Stomach (tissue), 9 donors: ENCODE measurements around the gene RPL38. TPM values are rescaled to one million over a fixed set of nuclear protein-coding genes. Genes with fewer than 3 reads are reported as not detected.

Experiments
- DNase-seq, 2 donors: peaks; one replicate each; pipeline versions ENCODE4 v3.0.0 to v3.0.0-alpha.2; 2013 to 2019
- H3K27ac ChIP-seq, 5 donors: fragments of 200-600 bp in 4 of 5; sonication (generic) in 4 of 5; one replicate each; pipeline ENCODE4 v1.5.1; 2013 to 2019; ENCODE audit warnings: mild to moderate bottlenecking in 1 of 5, moderate library complexity in 1 of 5
- H3K27me3 ChIP-seq, 3 donors: fragments of 200-600 bp; sonication (generic); one replicate each; pipeline ENCODE4 v1.5.1; 2017 to 2019; ENCODE audit warnings: mixed run types in 1 of 3
- H3K36me3 ChIP-seq, 4 donors: fragments of 200-600 bp; sonication (generic); 1 replicate in 3 of 4; 2 replicates in 1 of 4; pipeline ENCODE4 v1.5.1; 2016 to 2019
- H3K4me1 ChIP-seq, 4 donors: fragments of 200-600 bp; sonication (generic); one replicate each; pipeline ENCODE4 v1.5.1; 2016 to 2019
- H3K4me3 ChIP-seq, 4 donors: fragments of 200-600 bp; sonication (generic) in 3 of 4; one replicate each; pipeline ENCODE4 v1.5.1; 2016 to 2019; ENCODE audit warnings: mild to moderate bottlenecking in 1 of 4
- H3K9me3 ChIP-seq, 4 donors: fragments of 200-600 bp; sonication (generic); one replicate each; pipeline ENCODE4 v1.5.1; 2016 to 2019
- EP300 ChIP-seq: sonication (generic); formaldehyde crosslinking; IDR thresholded peaks from one replicate; pipeline ENCODE4 v1.6.1; 2017; ENCODE audit warnings: antibody characterized with exemption
- POLR2A ChIP-seq, 4 donors: fragments of 450-650 bp; IDR thresholded peaks; one replicate each; pipeline ENCODE4 v1.6.1; 2016; ENCODE audit warnings: antibody characterized with exemption in 4 of 4, control low read depth in 2 of 4, mild to moderate bottlenecking in 1 of 4, moderate library complexity in 1 of 4
- POLR2AphosphoS5 ChIP-seq, 3 donors: sonication (generic); formaldehyde crosslinking; IDR thresholded peaks; one replicate each; pipeline ENCODE4 v1.6.1; 2016; ENCODE audit warnings: antibody characterized with exemption in 3 of 3
- WGBS, 5 donors: extraction: QIAGEN DNeasy Blood & Tissue Kit in 3 of 5; methylation state at CpG; one replicate each; pipeline versions ENCODE4 v1.1.5 to v1.1.7; 2013 to 2018; 5-methylcytosine and 5-hydroxymethylcytosine counted together
- intact Hi-C: fragments of 100-400 bp; cut with DNase I; formaldehyde crosslinking; loops from one replicate; pipeline ENCODE4 v1.15.1; 2023; ENCODE audit warnings: low total_unique reads
- polyA plus RNA-seq, 3 donors: library from polyadenylated mRNA; stranded (reverse); fragments of 200-250 nt; gene quantifications; one replicate each; pipeline ENCODE4 v1.2.3, GENCODE V29; 2013
- total RNA-seq, 5 donors: library from RNA; depleted of rRNA; stranded (reverse); fragments of >200 nt; gene quantifications; one replicate each; pipeline versions ENCODE4 v1.1.0 to v1.2.3, GENCODE V29; 2014 to 2016
- TF ChIP-seq, protein P1 (sequence below), 7 experiments: fragments of 450-650 bp in 4 of 7; fragments of 200-600 bp in 3 of 7; sonication (generic) in 3 of 7; IDR thresholded peaks; one replicate each; pipeline ENCODE4 v1.5.1; 2016 to 2019; ENCODE audit warnings: antibody characterized with exemption in 7 of 7, control low read depth in 2 of 7, mild to moderate bottlenecking in 1 of 7
- donor health status: healthy with polysubstance abuse.
- donor health status: Bipolar disorder and iron deficiency.
- donor health status: healthy.

Gene RPL38
- total and polyA plus RNA-seq, 8 donors, result 37.7 to 1,839 (median 979) TPM

- H3K4me1 ChIP-seq, result no peaks in the 10 kb centered on the region
- 81 to 89% (median 83%) methylated on average over 6 of the region's 6 CpGs for WGBS, 5 donors
- intact Hi-C loops, result no loop called here
- H3K36me3 ChIP-seq, result no peaks in the 10 kb centered on the region
- H3K27me3 ChIP-seq, result peaks cover 0 to 42% (median 0%) of the 10 kb centered on the region in 3 donors
- H3K27ac ChIP-seq, result no peak overlapping the region
- TF ChIP-seq EP300, result no peak
- no peak for DNase-seq
- H3K9me3 ChIP-seq, result peaks cover 0 to 4% (median 0%) of the 10 kb centered on the region in 4 donors
- H3K4me3 ChIP-seq, result no peak overlapping the region
These were observed 46.6 kb upstream of the RPL38 start for GRCh38 chr17:74156878-74157277.

GRCh38 chr17:74157366-74157765 is 46.1 kb upstream of the RPL38 start:
- Histone ChIP-seq H3K27ac (no peak overlapping the region), H3K4me3 (no peak overlapping the region), H3K36me3 (no peaks in the 10 kb centered on the region), H3K9me3 (peaks cover 0 to 4% (median 0%) of the 10 kb centered on the region in 4 donors), H3K4me1 (no peaks in the 10 kb centered on the region), H3K27me3 (peaks cover 0 to 44% (median 0%) of the 10 kb centered on the region in 3 donors)
- intact Hi-C loops, result no loop called here
- 81 to 88% (median 87%) methylated on average over 8 to 9 of the region's 9 CpGs for WGBS, 5 donors
- no peak for DNase-seq
- TF ChIP-seq POLR2A (IDR thresholded peaks at IDR 0.05) (no peak), EP300 (no peak)

GRCh38 chr17:74158761-74159160 is 44.7 kb upstream of the RPL38 start:
- Histone ChIP-seq H3K9me3 (peaks cover 0 to 4% (median 0%) of the 10 kb centered on the region in 4 donors), H3K27me3 (peaks cover 0 to 53% (median 0%) of the 10 kb centered on the region in 3 donors), H3K36me3 (no peaks in the 10 kb centered on the region), H3K27ac (no peak overlapping the region), H3K4me3 (no peak overlapping the region), H3K4me1 (no peaks in the 10 kb centered on the region)
- intact Hi-C loops, result no loop called here
- DNase-seq, result no peak
- TF ChIP-seq, protein P1, sequence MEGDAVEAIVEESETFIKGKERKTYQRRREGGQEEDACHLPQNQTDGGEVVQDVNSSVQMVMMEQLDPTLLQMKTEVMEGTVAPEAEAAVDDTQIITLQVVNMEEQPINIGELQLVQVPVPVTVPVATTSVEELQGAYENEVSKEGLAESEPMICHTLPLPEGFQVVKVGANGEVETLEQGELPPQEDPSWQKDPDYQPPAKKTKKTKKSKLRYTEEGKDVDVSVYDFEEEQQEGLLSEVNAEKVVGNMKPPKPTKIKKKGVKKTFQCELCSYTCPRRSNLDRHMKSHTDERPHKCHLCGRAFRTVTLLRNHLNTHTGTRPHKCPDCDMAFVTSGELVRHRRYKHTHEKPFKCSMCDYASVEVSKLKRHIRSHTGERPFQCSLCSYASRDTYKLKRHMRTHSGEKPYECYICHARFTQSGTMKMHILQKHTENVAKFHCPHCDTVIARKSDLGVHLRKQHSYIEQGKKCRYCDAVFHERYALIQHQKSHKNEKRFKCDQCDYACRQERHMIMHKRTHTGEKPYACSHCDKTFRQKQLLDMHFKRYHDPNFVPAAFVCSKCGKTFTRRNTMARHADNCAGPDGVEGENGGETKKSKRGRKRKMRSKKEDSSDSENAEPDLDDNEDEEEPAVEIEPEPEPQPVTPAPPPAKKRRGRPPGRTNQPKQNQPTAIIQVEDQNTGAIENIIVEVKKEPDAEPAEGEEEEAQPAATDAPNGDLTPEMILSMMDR (IDR thresholded peaks at IDR 0.05), result no peak
- TF ChIP-seq POLR2A (IDR thresholded peaks at IDR 0.05), result no peak
- TF ChIP-seq EP300, result no peak
- no peak for TF ChIP-seq POLR2AphosphoS5 (IDR thresholded peaks at IDR 0.05)

DNA sequence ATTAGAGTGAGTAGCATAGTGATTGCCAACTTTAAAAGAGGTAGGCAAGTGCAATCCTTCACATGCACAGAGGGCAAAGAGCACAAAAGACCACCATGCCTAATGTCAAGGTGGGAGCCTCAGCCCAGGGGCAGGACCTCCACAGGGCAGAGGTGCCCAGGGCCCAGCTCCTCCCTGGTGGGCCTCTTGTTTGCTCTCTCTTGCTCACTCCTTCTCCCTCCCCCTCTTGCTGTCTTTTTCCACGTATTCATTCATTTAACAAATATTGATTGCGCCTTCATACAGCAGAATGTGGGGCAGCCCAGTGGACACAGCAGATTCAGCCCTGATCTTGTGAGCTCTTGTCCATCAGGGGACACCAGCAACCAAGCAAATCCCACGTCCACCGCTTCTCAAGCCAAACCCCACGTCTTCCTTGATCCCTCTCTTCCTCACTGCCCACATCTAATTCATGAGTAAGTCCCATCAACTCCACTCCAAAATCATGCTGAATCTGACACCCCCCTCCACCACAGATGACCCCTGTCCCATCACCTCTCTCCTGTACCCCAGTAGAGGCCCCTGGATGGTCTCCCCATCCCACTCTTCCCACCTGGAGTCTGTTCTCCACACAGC is 44.1 kb upstream of the RPL38 start:
- TF ChIP-seq POLR2AphosphoS5 (IDR thresholded peaks at IDR 0.05), result no peak
- TF ChIP-seq EP300, result no peak
- no peak for TF ChIP-seq POLR2A (IDR thresholded peaks at IDR 0.05)
- TF ChIP-seq, protein P1 (IDR thresholded peaks at IDR 0.05), result no peak
- no peak for DNase-seq
- peaks cover 0 to 59% (median 0%) of the 10 kb centered on the region in 3 donors for H3K27me3 ChIP-seq
- H3K4me3 ChIP-seq, result no peak overlapping the region
- H3K9me3 ChIP-seq, result peaks cover 0 to 4% (median 0%) of the 10 kb centered on the region in 4 donors
- H3K4me1 ChIP-seq, result no peaks in the 10 kb centered on the region
- intact Hi-C loops, result no loop called here
- WGBS, 5 donors, result 81 to 87% (median 82%) methylated on average over 5 of the region's 5 CpGs
- H3K36me3 ChIP-seq, result no peaks in the 10 kb centered on the region
- no peak overlapping the region for H3K27ac ChIP-seq

- H3K4me1 ChIP-seq, result no peaks in the 10 kb centered on the region
- TF ChIP-seq, protein P1 (IDR thresholded peaks at IDR 0.05), result no peak
- TF ChIP-seq POLR2A (IDR thresholded peaks at IDR 0.05) (no peak), POLR2AphosphoS5 (IDR thresholded peaks at IDR 0.05) (no peak), EP300 (no peak)
- no peak overlapping the region for H3K4me3 ChIP-seq
- H3K27me3 ChIP-seq, result peaks cover 0 to 66% (median 0%) of the 10 kb centered on the region in 3 donors
- intact Hi-C loops, result no loop called here
- no peak overlapping the region for H3K27ac ChIP-seq
- WGBS, 5 donors, result 68 to 80% (median 74%) methylated on average over 23 of the region's 23 CpGs
- DNase-seq, result peak in 1 of 2 donors; percentile 33
- no peaks in the 10 kb centered on the region for H3K36me3 ChIP-seq
- peaks cover 0 to 4% (median 0%) of the 10 kb centered on the region in 4 donors for H3K9me3 ChIP-seq
These were observed 42.6 kb upstream of the RPL38 start for GRCh38 chr17:74160656-74161502.
